Measurements from ENCODE around the gene SCP2D1.

DNA sequence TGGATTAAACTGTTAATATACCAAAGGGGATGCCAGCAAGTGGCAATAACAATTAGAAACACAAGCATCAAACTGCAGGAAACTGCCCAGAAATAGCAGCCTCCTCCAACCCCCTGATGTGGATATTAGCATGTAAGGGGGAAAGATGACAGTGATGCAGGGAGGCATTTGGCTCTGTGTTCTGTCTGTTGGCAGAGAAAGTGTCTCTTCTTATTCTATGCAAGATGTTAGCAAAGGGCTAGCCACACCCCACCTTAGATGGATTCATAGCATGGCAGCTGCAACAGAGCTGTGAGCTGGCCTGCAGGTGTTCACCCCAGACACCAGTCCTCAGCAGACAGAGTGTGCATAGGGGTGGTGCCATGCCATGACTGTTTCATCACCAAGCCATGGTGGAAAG is 38.0 kb downstream of the SCP2D1 start:
- TF ChIP-seq, protein P1, sequence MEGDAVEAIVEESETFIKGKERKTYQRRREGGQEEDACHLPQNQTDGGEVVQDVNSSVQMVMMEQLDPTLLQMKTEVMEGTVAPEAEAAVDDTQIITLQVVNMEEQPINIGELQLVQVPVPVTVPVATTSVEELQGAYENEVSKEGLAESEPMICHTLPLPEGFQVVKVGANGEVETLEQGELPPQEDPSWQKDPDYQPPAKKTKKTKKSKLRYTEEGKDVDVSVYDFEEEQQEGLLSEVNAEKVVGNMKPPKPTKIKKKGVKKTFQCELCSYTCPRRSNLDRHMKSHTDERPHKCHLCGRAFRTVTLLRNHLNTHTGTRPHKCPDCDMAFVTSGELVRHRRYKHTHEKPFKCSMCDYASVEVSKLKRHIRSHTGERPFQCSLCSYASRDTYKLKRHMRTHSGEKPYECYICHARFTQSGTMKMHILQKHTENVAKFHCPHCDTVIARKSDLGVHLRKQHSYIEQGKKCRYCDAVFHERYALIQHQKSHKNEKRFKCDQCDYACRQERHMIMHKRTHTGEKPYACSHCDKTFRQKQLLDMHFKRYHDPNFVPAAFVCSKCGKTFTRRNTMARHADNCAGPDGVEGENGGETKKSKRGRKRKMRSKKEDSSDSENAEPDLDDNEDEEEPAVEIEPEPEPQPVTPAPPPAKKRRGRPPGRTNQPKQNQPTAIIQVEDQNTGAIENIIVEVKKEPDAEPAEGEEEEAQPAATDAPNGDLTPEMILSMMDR (IDR thresholded peaks at IDR 0.05 in 8 of 11, conservative IDR thresholded peaks at IDR 0.05 in 3 of 11) = no peak
- TF ChIP-seq POLR2AphosphoS5 (IDR thresholded peaks at IDR 0.05) = no peak
- no peak for TF ChIP-seq POLR2A (IDR thresholded peaks at IDR 0.05)

All from spleen (tissue), 7 donors.